GM18951 (cell line): ENCODE results near the gene CARD18.
"Not testable (repeated sequence)": the region's sequence is repeated elsewhere in the genome, so short reads cannot be mapped to it uniquely, and the experiment has no call there.

ENCODE experiments used
- POLR2A ChIP-seq: IDR thresholded peaks from 4 replicates; pipeline ENCODE4 v1.6.1; 2011; ENCODE audit warnings: mild to moderate bottlenecking; ENCODE audit not compliant: insufficient read length, insufficient read depth; ENCODE audit errors: extremely low read depth
- in situ Hi-C: fragments of 300-500 bp; cut with MboI; formaldehyde crosslinking; loops from one replicate; pipeline ENCODE4 v1.12.0; 2022; ENCODE audit warnings: low sequenced_read_pairs, mixed read lengths, inconsistent platforms; ENCODE audit not compliant: unreplicated experiment

Gene CARD18

GRCh38 chr11:105111145-105111944 is 28.2 kb downstream of the CARD18 start:
- no peak for TF ChIP-seq POLR2A
- in situ Hi-C loops = no loop called here

GRCh38 chr11:105110688-105111030 is 28.9 kb downstream of the CARD18 start:
- in situ Hi-C loops = no loop called here
- no peak for TF ChIP-seq POLR2A

GRCh38 chr11:105109855-105110687 is 29.5 kb downstream of the CARD18 start:
- in situ Hi-C loops = no loop called here
- TF ChIP-seq POLR2A = no peak

GRCh38 chr11:105109321-105109720 is 30.2 kb downstream of the CARD18 start:
- TF ChIP-seq POLR2A = no peak
- in situ Hi-C loops = no loop called here

GRCh38 chr11:105108247-105108646 is 31.3 kb downstream of the CARD18 start:
- in situ Hi-C loops = no loop called here
- TF ChIP-seq POLR2A = no peak

GRCh38 chr11:105107226-105107825 is 32.2 kb downstream of the CARD18 start:
- in situ Hi-C loops = not testable (repeated sequence)

GRCh38 chr11:105106140-105106539 is 33.4 kb downstream of the CARD18 start:
- in situ Hi-C loops = no loop called here
- TF ChIP-seq POLR2A = no peak

- no peak for TF ChIP-seq POLR2A
- in situ Hi-C loops = no loop called here
Measured at GRCh38 chr11:105104292-105104691, 35.3 kb downstream of the CARD18 start.

- TF ChIP-seq POLR2A = no peak
- in situ Hi-C loops = no loop called here
Measured at GRCh38 chr11:105103336-105103735, 36.2 kb downstream of the CARD18 start.

- in situ Hi-C loops = not testable (repeated sequence)
Measured at GRCh38 chr11:105102079-105102581, 37.4 kb downstream of the CARD18 start.

GRCh38 chr11:105100981-105101630 is 38.5 kb downstream of the CARD18 start:
- in situ Hi-C loops = no loop called here
- no peak for TF ChIP-seq POLR2A

GRCh38 chr11:105100206-105100605 is 39.4 kb downstream of the CARD18 start:
- in situ Hi-C loops = no loop called here
- no peak for TF ChIP-seq POLR2A

GRCh38 chr11:105099594-105099993 is 40.0 kb downstream of the CARD18 start:
- in situ Hi-C loops = not testable (repeated sequence)
